Psoas muscle (tissue), 8 donors: ENCODE results near the gene TMEM184A. TPM values are rescaled to one million over a fixed set of nuclear protein-coding genes. Genes with fewer than 3 reads are reported as not detected.

Experiments
- ATAC-seq, 4 donors: fragments of 200-7000 bp; cut with Tn5 transposase; one replicate each; pipeline ENCODE4 v1.9.1; 2020; ENCODE audit warnings: moderate library complexity in 3 of 4, mild to moderate bottlenecking in 2 of 4
- DNase-seq, 2 donors: peaks; one replicate each; pipeline ENCODE4 v3.0.0-alpha.2; 2020
- H3K27ac ChIP-seq: fragments of 200-600 bp; one replicate; pipeline ENCODE4 v1.8.0; 2022
- H3K27me3 ChIP-seq, 3 donors: fragments of 200-600 bp in 1 of 3; one replicate each; pipeline versions ENCODE4 v1.6.1 to v1.8.0; 2013 to 2022; ENCODE audit warnings: low read length in 2 of 3, mild to moderate bottlenecking in 2 of 3, moderate library complexity in 1 of 3; ENCODE audit not compliant: insufficient read depth in 3 of 3
- H3K36me3 ChIP-seq, 2 donors: fragments of 200-600 bp in 1 of 2; one replicate each; pipeline versions ENCODE4 v1.6.1 to v1.8.0; 2013 to 2022; ENCODE audit warnings: low read depth in 1 of 2, mild to moderate bottlenecking in 1 of 2, moderate library complexity in 1 of 2; ENCODE audit not compliant: insufficient read depth in 1 of 2
- H3K4me1 ChIP-seq: fragments of 200-600 bp; one replicate; pipeline ENCODE4 v1.8.0; 2022
- H3K4me3 ChIP-seq: fragments of 200-600 bp; one replicate; pipeline ENCODE4 v1.8.0; 2022; ENCODE audit warnings: mild to moderate bottlenecking
- H3K9me3 ChIP-seq: fragments of 200-600 bp; one replicate; pipeline ENCODE4 v1.8.0; 2022
- CTCF ChIP-seq: fragments of 200-600 bp; IDR thresholded peaks from one replicate; pipeline ENCODE4 v1.8.0; 2022; ENCODE audit warnings: antibody characterized with exemption
- WGBS, 3 donors: extraction: QIAGEN DNeasy Blood & Tissue Kit; methylation state at CpG; one replicate each; pipeline versions ENCODE4 v1.1.6 to v1.1.7; 2013; 5-methylcytosine and 5-hydroxymethylcytosine counted together
- intact Hi-C, 2 donors: fragments of 100-400 bp; cut with DNase I; formaldehyde crosslinking; loops; one replicate each; pipeline versions ENCODE4 v1.11.0 to v1.14.2; 2022
- polyA plus RNA-seq, 3 donors: library from polyadenylated mRNA; stranded (reverse); fragments of 200-250 nt; gene quantifications; one replicate each; pipeline ENCODE4 v1.2.3, GENCODE V29; 2013
- total RNA-seq, 4 donors: library from RNA; stranded (reverse); fragmentation: NEBNext Ultra II Directional in 2 of 4; extraction: Animal tissue kit (Norgen Biotek cat#: 25700) in 2 of 4; gene quantifications; one replicate each; pipeline versions ENCODE4 v1.2.1 to v1.2.4, GENCODE V29; 2021 to 2023
- donor health status: healthy with polysubstance abuse.
- donor health status: DM: no; HTN: no; CAD: no; lungs with moderate emphysema.
- donor health status: Bipolar disorder and iron deficiency.
- donor health status: healthy.
- donor health status: DM: yes; HTN: yes; CAD: no.
- donor health status: DM: no; HTN: no; CAD: no.
- donor health status: DM: no; HTN: no; CAD: no.
- donor health status: DM: yes; HTN: yes; CAD: no.

Gene TMEM184A
- total and polyA plus RNA-seq, 7 donors, result 0.40 to 6.0 (median 2.8) TPM

GRCh38 chr7:1546274-1546908 lies 9.6 kb downstream of the TMEM184A start:
- Histone ChIP-seq H3K9me3 (no peaks in the 10 kb centered on the region), H3K27ac (peak overlapping the region; percentile 16), H3K4me3 (no peak overlapping the region), H3K4me1 (no peaks in the 10 kb centered on the region), H3K36me3 (peaks cover 2 to 59% of the 10 kb centered on the region in 2 donors), H3K27me3 (no peaks in the 10 kb centered on the region)
- DNase-seq (peak; percentile 13 to 58), ATAC-seq (peak in 2 of 4 donors; percentile 7 to 10)
- intact Hi-C loops, result no loop called here
- 80 to 84% (median 81%) methylated on average over 27 to 28 of the region's 28 CpGs for WGBS, 3 donors
- no peak for TF ChIP-seq CTCF

- peak; percentile 25 to 61 for DNase-seq
- intact Hi-C loops, result no loop called here
- no peaks in the 10 kb centered on the region for H3K9me3 ChIP-seq
- H3K36me3 ChIP-seq, result peaks cover 2 to 65% of the 10 kb centered on the region in 2 donors
- no peak for TF ChIP-seq CTCF
- H3K4me1 ChIP-seq, result no peaks in the 10 kb centered on the region
- WGBS, 3 donors, result 69 to 74% (median 72%) methylated on average over 33 to 40 of the region's 40 CpGs
- H3K4me3 ChIP-seq, result no peak overlapping the region
- H3K27me3 ChIP-seq, result no peaks in the 10 kb centered on the region
- peak overlapping the region; percentile 16 for H3K27ac ChIP-seq
- ATAC-seq, result peak; percentile 15 to 47 (median 24)
Observed at GRCh38 chr7:1545417-1546246, 10.4 kb downstream of the TMEM184A start.

GRCh38 chr7:1544896-1545416 lies 11.0 kb downstream of the TMEM184A start:
- TF ChIP-seq CTCF, result no peak
- DNase-seq, result peak in 1 of 2 donors; percentile 58
- Histone ChIP-seq H3K27ac (peak overlapping the region; percentile 16), H3K4me3 (no peak overlapping the region), H3K4me1 (no peaks in the 10 kb centered on the region), H3K27me3 (no peaks in the 10 kb centered on the region), H3K9me3 (no peaks in the 10 kb centered on the region), H3K36me3 (peaks cover 2 to 69% of the 10 kb centered on the region in 2 donors)
- 81 to 88% (median 84%) methylated on average over 15 to 16 of the region's 16 CpGs for WGBS, 3 donors
- ATAC-seq, result peak in 3 of 4 donors; percentile 1 to 5 (median 4)
- intact Hi-C loops, result no loop called here

GRCh38 chr7:1544178-1544895 lies 11.7 kb downstream of the TMEM184A start:
- Histone ChIP-seq H3K4me3 (no peak overlapping the region), H3K36me3 (peaks cover 2 to 71% of the 10 kb centered on the region in 2 donors), H3K9me3 (no peaks in the 10 kb centered on the region), H3K27me3 (no peaks in the 10 kb centered on the region), H3K4me1 (no peaks in the 10 kb centered on the region), H3K27ac (no peak overlapping the region)
- peak; percentile 27 to 62 for DNase-seq
- peak in 2 of 4 donors; percentile 4 to 13 for ATAC-seq
- intact Hi-C loops, result no loop called here
- TF ChIP-seq CTCF, result no peak
- WGBS, 3 donors, result 71 to 74% (median 72%) methylated on average over 40 to 41 of the region's 41 CpGs
